Peyer's patch (tissue), 4 donors: ENCODE results near the gene PPRC1.

Experiments used
- CTCF ChIP-seq, 6 experiments: fragments of 450-650 bp in 4 of 6; fragments of 200-600 bp in 2 of 6; sonication (generic) in 1 of 6; IDR thresholded peaks; one replicate each; pipeline ENCODE4 v1.5.1; 2017 to 2019; ENCODE audit warnings: antibody characterized with exemption in 6 of 6, mild to moderate bottlenecking in 3 of 6, moderate library complexity in 1 of 6
- POLR2A ChIP-seq, 2 donors: fragments of 450-650 bp; IDR thresholded peaks; one replicate each; pipeline ENCODE4 v1.5.1; 2017; ENCODE audit warnings: antibody characterized with exemption in 2 of 2, mild to moderate bottlenecking in 2 of 2, moderate library complexity in 2 of 2

GRCh38 chr10:102140913-102141540 is 8.2 kb downstream of the PPRC1 start:
- TF ChIP-seq CTCF (IDR thresholded peaks at IDR 0.05) (no peak), POLR2A (IDR thresholded peaks at IDR 0.05) (no peak)
